Liver (tissue), 9 donors: Measurements from ENCODE around the gene BRI3. TPM values are rescaled to one million over a fixed set of nuclear protein-coding genes. Genes with fewer than 3 reads are reported as not detected.

ENCODE experiments used
- DNase-seq: peaks from one replicate; pipeline ENCODE4 v3.0.0-alpha.2; 2017; ENCODE audit warnings: low spot score
- H3K27ac ChIP-seq, 2 donors: one replicate each; pipeline ENCODE4 v1.7.0; 2013; ENCODE audit warnings: inconsistent platforms in 2 of 2, low read length in 2 of 2, control low read depth in 1 of 2, low read depth in 1 of 2, mild to moderate bottlenecking in 1 of 2
- H3K27me3 ChIP-seq, 4 donors: one replicate each; pipeline versions ENCODE4 v1.6.1 to v1.7.0; 2013; ENCODE audit warnings: low read length in 3 of 4, inconsistent platforms in 1 of 4, mild to moderate bottlenecking in 1 of 4, moderate library complexity in 1 of 4; ENCODE audit not compliant: control insufficient read depth in 4 of 4, insufficient read depth in 4 of 4
- H3K36me3 ChIP-seq, 4 donors: one replicate each; pipeline versions ENCODE4 v1.6.1 to v1.7.0; 2013; ENCODE audit warnings: low read length in 3 of 4, mild to moderate bottlenecking in 3 of 4, low read depth in 1 of 4, moderate library complexity in 1 of 4; ENCODE audit not compliant: control insufficient read depth in 4 of 4, insufficient read depth in 3 of 4
- H3K4me1 ChIP-seq, 4 donors: one replicate each; pipeline versions ENCODE4 v1.6.1 to v1.7.0; 2013; ENCODE audit warnings: low read length in 3 of 4, mild to moderate bottlenecking in 3 of 4, moderate library complexity in 1 of 4; ENCODE audit not compliant: control insufficient read depth in 4 of 4, insufficient read depth in 4 of 4
- H3K4me3 ChIP-seq, 3 donors: one replicate each; pipeline versions ENCODE4 v1.6.1 to v1.7.0; 2013; ENCODE audit warnings: low read length in 3 of 3, control low read depth in 1 of 3, low read depth in 1 of 3, mild to moderate bottlenecking in 1 of 3
- H3K9ac ChIP-seq, 2 donors: one replicate each; pipeline ENCODE4 v1.7.0; 2013; ENCODE audit warnings: low read length in 2 of 2, mild to moderate bottlenecking in 2 of 2, moderate library complexity in 2 of 2, control low read depth in 1 of 2, low read depth in 1 of 2
- H3K9me3 ChIP-seq, 4 donors: one replicate each; pipeline versions ENCODE4 v1.6.1 to v1.7.0; 2013; ENCODE audit warnings: low read length in 3 of 4; ENCODE audit not compliant: control insufficient read depth in 4 of 4
- EGR1 ChIP-seq, 2 donors: IDR thresholded peaks; 2 replicates each; pipeline ENCODE4 v1.6.1; 2016 to 2018; ENCODE audit warnings: antibody characterized with exemption in 2 of 2, low read depth in 2 of 2
- FOXA1 ChIP-seq: IDR thresholded peaks from 2 replicates; pipeline ENCODE4 v1.6.1; 2016; ENCODE audit warnings: antibody characterized with exemption
- FOXA2 ChIP-seq: IDR thresholded peaks from 2 replicates; pipeline ENCODE4 v1.6.1; 2016; ENCODE audit warnings: antibody characterized with exemption
- GABPA ChIP-seq, 2 donors: IDR thresholded peaks in 1 of 2; conservative IDR thresholded peaks in 1 of 2; 2 replicates each; pipeline ENCODE4 v1.6.1; 2016; ENCODE audit warnings: antibody characterized with exemption in 2 of 2, mild to moderate bottlenecking in 1 of 2, moderate library complexity in 1 of 2
- HNF4A ChIP-seq, 2 donors: conservative IDR thresholded peaks; 2 replicates each; pipeline ENCODE4 v1.6.1; 2016; ENCODE audit warnings: antibody characterized with exemption in 2 of 2, mild to moderate bottlenecking in 2 of 2
- HNF4G ChIP-seq: IDR thresholded peaks from 2 replicates; pipeline ENCODE4 v1.6.1; 2016; ENCODE audit warnings: antibody characterized with exemption
- NR2F2 ChIP-seq: IDR thresholded peaks from 2 replicates; pipeline ENCODE4 v1.6.1; 2016; ENCODE audit warnings: antibody characterized with exemption
- RAD21 ChIP-seq, 2 donors: IDR thresholded peaks; 2 replicates each; pipeline ENCODE4 v1.6.1; 2016; ENCODE audit warnings: antibody characterized with exemption in 2 of 2, mild to moderate bottlenecking in 2 of 2
- RXRA ChIP-seq, 2 donors: IDR thresholded peaks; 2 replicates each; pipeline ENCODE4 v1.6.1; 2017 to 2018; ENCODE audit warnings: antibody characterized with exemption in 2 of 2, mild to moderate bottlenecking in 1 of 2
- WGBS: extraction: QIAGEN DNeasy Blood & Tissue Kit; methylation state at CpG from one replicate; pipeline ENCODE4 v1.1.7; 2013; 5-methylcytosine and 5-hydroxymethylcytosine counted together
- polyA plus RNA-seq, 2 donors: library from polyadenylated mRNA; stranded (reverse) in 1 of 2; unstranded in 1 of 2; fragments of 200-250 nt in 1 of 2; fragments of >200 nt in 1 of 2; fragmentation: Nextera tagmentation in 1 of 2; extraction: Ambion mirVana in 1 of 2; gene quantifications; one replicate each; pipeline versions ENCODE4 v1.2.1 to v1.2.3, GENCODE V29; 2013 to 2015
- total RNA-seq, 2 donors: library from RNA; depleted of rRNA; stranded (reverse); fragments of >200 nt; gene quantifications; one replicate each; pipeline ENCODE4 v1.2.3, GENCODE V29; 2014
- TF ChIP-seq, protein P1 (sequence below): IDR thresholded peaks from 2 replicates; pipeline ENCODE4 v1.6.1; 2016; ENCODE audit warnings: antibody characterized with exemption
- TF ChIP-seq, protein P2 (sequence below): fragments of 150-350 bp; IDR thresholded peaks from 2 replicates; pipeline ENCODE4 v1.5.1; 2017; ENCODE audit warnings: improper control_type of control experiment, low read depth, low read length; ENCODE audit not compliant: missing input control
- TF ChIP-seq, protein P3 (sequence below): IDR thresholded peaks from 2 replicates; pipeline ENCODE4 v1.6.1; 2016; ENCODE audit warnings: antibody characterized with exemption, mild to moderate bottlenecking
- TF ChIP-seq, protein P4 (sequence below): IDR thresholded peaks from 2 replicates; pipeline ENCODE4 v1.6.1; 2016; ENCODE audit warnings: antibody characterized with exemption
- TF ChIP-seq, protein P5 (sequence below): IDR thresholded peaks from 2 replicates; pipeline ENCODE4 v1.6.1; 2016; ENCODE audit warnings: antibody characterized with exemption
- donor health status: healthy.
- donor health status: healthy.
- donor health status: healthy.
- donor health status: healthy.
- donor health status: healthy.

The BRI3 gene
- total and polyA plus RNA-seq, 4 donors, result 14.0 to 80.4 (median 49.7) TPM

DNA sequence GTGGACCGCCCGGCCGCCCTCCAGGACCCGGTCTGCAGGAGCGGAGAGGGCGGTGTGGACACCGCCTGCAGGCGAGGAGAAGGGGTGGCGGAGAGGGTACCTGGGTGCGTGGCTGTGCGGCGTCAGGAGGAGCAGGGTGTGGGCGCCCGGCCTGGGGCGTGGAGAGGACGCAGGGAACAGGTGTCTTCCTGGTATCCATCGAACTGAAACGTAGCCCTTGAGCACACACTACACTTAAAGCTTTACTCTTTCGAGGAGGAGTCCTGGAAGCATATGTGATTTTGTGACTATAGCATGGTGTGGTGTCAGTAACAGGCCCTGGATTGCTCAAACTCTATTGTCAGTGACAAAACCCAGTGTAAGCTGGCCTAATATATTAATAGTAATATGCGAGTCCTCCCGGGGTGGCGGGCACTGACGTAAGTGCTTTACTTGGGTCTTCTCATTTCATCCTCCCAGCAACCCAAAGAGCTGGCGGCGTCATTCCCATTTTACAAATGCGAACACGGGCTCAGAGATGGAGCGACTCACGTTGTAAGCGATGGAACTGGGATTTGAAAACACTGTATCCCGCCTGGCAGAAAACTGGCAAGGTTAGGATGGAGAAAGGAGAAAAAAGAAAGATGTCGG lies 28.9 kb upstream of the BRI3 start:
- H3K9me3 ChIP-seq, result no peaks in the 10 kb centered on the region
- peak overlapping the region; percentile 62 for H3K27ac ChIP-seq
- peak overlapping the region; percentile 1 to 40 for H3K9ac ChIP-seq
- H3K27me3 ChIP-seq, result no peaks in the 10 kb centered on the region
- TF ChIP-seq, protein P1, sequence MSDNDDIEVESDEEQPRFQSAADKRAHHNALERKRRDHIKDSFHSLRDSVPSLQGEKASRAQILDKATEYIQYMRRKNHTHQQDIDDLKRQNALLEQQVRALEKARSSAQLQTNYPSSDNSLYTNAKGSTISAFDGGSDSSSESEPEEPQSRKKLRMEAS, result no peak
- no peak for TF ChIP-seq RAD21 (IDR thresholded peaks at IDR 0.05)
- TF ChIP-seq HNF4A (conservative IDR thresholded peaks at IDR 0.05), result no peak
- TF ChIP-seq, protein P2, sequence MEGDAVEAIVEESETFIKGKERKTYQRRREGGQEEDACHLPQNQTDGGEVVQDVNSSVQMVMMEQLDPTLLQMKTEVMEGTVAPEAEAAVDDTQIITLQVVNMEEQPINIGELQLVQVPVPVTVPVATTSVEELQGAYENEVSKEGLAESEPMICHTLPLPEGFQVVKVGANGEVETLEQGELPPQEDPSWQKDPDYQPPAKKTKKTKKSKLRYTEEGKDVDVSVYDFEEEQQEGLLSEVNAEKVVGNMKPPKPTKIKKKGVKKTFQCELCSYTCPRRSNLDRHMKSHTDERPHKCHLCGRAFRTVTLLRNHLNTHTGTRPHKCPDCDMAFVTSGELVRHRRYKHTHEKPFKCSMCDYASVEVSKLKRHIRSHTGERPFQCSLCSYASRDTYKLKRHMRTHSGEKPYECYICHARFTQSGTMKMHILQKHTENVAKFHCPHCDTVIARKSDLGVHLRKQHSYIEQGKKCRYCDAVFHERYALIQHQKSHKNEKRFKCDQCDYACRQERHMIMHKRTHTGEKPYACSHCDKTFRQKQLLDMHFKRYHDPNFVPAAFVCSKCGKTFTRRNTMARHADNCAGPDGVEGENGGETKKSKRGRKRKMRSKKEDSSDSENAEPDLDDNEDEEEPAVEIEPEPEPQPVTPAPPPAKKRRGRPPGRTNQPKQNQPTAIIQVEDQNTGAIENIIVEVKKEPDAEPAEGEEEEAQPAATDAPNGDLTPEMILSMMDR, result no peak
- no peak for TF ChIP-seq FOXA2
- TF ChIP-seq, protein P3, sequence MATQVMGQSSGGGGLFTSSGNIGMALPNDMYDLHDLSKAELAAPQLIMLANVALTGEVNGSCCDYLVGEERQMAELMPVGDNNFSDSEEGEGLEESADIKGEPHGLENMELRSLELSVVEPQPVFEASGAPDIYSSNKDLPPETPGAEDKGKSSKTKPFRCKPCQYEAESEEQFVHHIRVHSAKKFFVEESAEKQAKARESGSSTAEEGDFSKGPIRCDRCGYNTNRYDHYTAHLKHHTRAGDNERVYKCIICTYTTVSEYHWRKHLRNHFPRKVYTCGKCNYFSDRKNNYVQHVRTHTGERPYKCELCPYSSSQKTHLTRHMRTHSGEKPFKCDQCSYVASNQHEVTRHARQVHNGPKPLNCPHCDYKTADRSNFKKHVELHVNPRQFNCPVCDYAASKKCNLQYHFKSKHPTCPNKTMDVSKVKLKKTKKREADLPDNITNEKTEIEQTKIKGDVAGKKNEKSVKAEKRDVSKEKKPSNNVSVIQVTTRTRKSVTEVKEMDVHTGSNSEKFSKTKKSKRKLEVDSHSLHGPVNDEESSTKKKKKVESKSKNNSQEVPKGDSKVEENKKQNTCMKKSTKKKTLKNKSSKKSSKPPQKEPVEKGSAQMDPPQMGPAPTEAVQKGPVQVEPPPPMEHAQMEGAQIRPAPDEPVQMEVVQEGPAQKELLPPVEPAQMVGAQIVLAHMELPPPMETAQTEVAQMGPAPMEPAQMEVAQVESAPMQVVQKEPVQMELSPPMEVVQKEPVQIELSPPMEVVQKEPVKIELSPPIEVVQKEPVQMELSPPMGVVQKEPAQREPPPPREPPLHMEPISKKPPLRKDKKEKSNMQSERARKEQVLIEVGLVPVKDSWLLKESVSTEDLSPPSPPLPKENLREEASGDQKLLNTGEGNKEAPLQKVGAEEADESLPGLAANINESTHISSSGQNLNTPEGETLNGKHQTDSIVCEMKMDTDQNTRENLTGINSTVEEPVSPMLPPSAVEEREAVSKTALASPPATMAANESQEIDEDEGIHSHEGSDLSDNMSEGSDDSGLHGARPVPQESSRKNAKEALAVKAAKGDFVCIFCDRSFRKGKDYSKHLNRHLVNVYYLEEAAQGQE, result no peak
- TF ChIP-seq FOXA1, result no peak
- TF ChIP-seq, protein P4, sequence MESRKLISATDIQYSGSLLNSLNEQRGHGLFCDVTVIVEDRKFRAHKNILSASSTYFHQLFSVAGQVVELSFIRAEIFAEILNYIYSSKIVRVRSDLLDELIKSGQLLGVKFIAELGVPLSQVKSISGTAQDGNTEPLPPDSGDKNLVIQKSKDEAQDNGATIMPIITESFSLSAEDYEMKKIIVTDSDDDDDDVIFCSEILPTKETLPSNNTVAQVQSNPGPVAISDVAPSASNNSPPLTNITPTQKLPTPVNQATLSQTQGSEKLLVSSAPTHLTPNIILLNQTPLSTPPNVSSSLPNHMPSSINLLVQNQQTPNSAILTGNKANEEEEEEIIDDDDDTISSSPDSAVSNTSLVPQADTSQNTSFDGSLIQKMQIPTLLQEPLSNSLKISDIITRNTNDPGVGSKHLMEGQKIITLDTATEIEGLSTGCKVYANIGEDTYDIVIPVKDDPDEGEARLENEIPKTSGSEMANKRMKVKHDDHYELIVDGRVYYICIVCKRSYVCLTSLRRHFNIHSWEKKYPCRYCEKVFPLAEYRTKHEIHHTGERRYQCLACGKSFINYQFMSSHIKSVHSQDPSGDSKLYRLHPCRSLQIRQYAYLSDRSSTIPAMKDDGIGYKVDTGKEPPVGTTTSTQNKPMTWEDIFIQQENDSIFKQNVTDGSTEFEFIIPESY, result no peak
- no peak for TF ChIP-seq NR2F2
- TF ChIP-seq, protein P5, sequence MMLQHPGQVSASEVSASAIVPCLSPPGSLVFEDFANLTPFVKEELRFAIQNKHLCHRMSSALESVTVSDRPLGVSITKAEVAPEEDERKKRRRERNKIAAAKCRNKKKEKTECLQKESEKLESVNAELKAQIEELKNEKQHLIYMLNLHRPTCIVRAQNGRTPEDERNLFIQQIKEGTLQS, result no peak
- no peak for TF ChIP-seq HNF4G
- no peak for TF ChIP-seq EGR1 (IDR thresholded peaks at IDR 0.05; ENCODE audit: low read depth in 2 of 2)
- no peak for TF ChIP-seq RXRA (IDR thresholded peaks at IDR 0.05)
- no peak for TF ChIP-seq GABPA (IDR thresholded peaks at IDR 0.05 in 1 of 2, conservative IDR thresholded peaks at IDR 0.05 in 1 of 2)
- H3K4me1 ChIP-seq, result peaks cover 10 to 23% (median 16%) of the 10 kb centered on the region in 4 donors
- 20% methylated on average over 32 of the region's 32 CpGs for WGBS
- H3K36me3 ChIP-seq, result peaks cover 0 to 7% (median 4%) of the 10 kb centered on the region in 4 donors
- DNase-seq, result no peak
- peak overlapping the region; percentile 74 to 90 (median 85) for H3K4me3 ChIP-seq

DNA sequence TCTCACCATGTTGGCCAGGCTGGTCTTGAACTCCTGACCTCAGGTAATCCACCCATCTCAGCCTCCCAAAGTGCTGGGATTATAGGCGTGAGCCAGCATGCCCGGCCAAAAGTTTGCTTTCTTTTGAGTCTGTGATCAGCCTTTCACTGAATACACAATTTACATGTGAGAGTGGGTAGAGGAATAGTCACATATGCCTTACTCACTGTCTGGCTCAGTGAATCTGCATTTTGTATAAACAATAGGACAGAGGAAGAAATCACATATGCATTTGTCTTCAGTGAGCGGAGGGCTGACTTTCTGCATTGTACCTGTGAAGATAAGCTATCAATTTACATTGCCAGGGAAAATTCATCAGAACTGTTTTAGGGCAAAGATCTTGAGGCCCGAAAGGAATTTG lies 27.0 kb upstream of the BRI3 start:
- H3K9ac ChIP-seq, result no peak overlapping the region
- H3K27me3 ChIP-seq, result no peaks in the 10 kb centered on the region
- H3K4me3 ChIP-seq, result no peak overlapping the region
- no peaks in the 10 kb centered on the region for H3K9me3 ChIP-seq
- peaks cover 10 to 23% (median 16%) of the 10 kb centered on the region in 4 donors for H3K4me1 ChIP-seq
- 95% methylated on average over 4 of the region's 4 CpGs for WGBS
- TF ChIP-seq HNF4G, result no peak
- no peak for DNase-seq
- no peak overlapping the region for H3K27ac ChIP-seq
- peaks cover 0 to 10% (median 5%) of the 10 kb centered on the region in 4 donors for H3K36me3 ChIP-seq
